ENCODE results near the gene TDRD10. TPM values are rescaled to one million over a fixed set of nuclear protein-coding genes. Genes with fewer than 3 reads are reported as not detected.
A peak's percentile ranks its signal among the peaks of the same experiment; 100 is the strongest.
"Not testable (repeated sequence)": the region's sequence is repeated elsewhere in the genome, so short reads cannot be mapped to it uniquely, and the experiment has no call there.

The TDRD10 gene
- polyA plus RNA-seq, 4 donors: 0.81 to 3.4 (median 1.6) TPM; not detected in 1

- DNase-seq (no peak), FAIRE-seq (no peak)
- Histone ChIP-seq H3K4me3 (ENCODE audit: low read depth in 1 of 3, low read length in 3 of 3) (no peak overlapping the region), H3K9me3 (ENCODE audit: control insufficient read depth in 2 of 2, insufficient read depth in 1 of 2, low read depth in 1 of 2, low read length in 1 of 2) (no peaks in the 10 kb centered on the region), H3K27me3 (ENCODE audit: control insufficient read depth in 3 of 3, insufficient read depth in 3 of 3, low read length in 3 of 3) (peaks cover 0 to 3% (median 0%) of the 10 kb centered on the region in 3 donors), H3K36me3 (ENCODE audit: control insufficient read depth in 3 of 3, insufficient read depth in 2 of 3, low read depth in 1 of 3, low read length in 3 of 3) (peaks cover 0 to 3% (median 0%) of the 10 kb centered on the region in 3 donors), H3K27ac (ENCODE audit: low read depth in 1 of 3, low read length in 2 of 3) (peak overlapping the region in 1 of 3 donors; percentile 48), H3K4me1 (ENCODE audit: control insufficient read depth in 3 of 3, insufficient read depth in 2 of 3, low read depth in 1 of 3, low read length in 2 of 3) (peaks cover 0 to 4% (median 0%) of the 10 kb centered on the region in 3 donors)
- WGBS, 3 donors: 69 to 86% (median 82%) methylated on average over 7 of the region's 7 CpGs
These were observed 16.0 kb upstream of the TDRD10 start for GRCh38 chr1:154485910-154486496.

DNA sequence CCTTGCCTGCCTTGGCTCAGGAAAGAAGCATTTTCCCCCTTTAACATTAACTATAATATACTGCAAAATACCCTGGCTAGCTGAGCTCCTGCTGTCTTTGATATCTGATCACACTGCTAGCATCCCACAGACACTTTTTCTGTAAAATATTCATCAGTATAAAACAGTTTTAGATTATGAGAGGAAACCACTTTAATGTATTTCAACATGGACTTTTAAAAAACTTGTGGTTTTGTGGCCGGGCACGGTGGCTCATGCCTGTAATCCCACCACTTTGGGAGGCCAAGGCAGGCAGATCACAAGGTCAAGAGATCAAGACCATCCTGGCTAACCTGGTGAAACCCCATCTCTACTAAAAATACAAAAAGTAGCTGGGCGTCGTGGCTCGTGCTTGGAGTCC lies 15.3 kb upstream of the TDRD10 start:
- DNase-seq; H3K27ac ChIP-seq (ENCODE audit: low read depth in 1 of 3, low read length in 2 of 3); FAIRE-seq; H3K9me3 ChIP-seq (ENCODE audit: control insufficient read depth in 2 of 2, insufficient read depth in 1 of 2, low read depth in 1 of 2, low read length in 1 of 2); H3K36me3 ChIP-seq (ENCODE audit: control insufficient read depth in 3 of 3, insufficient read depth in 2 of 3, low read depth in 1 of 3, low read length in 3 of 3); H3K4me1 ChIP-seq (ENCODE audit: control insufficient read depth in 3 of 3, insufficient read depth in 2 of 3, low read depth in 1 of 3, low read length in 2 of 3); H3K27me3 ChIP-seq (ENCODE audit: control insufficient read depth in 3 of 3, insufficient read depth in 3 of 3, low read length in 3 of 3); H3K4me3 ChIP-seq (ENCODE audit: low read depth in 1 of 3, low read length in 3 of 3): not testable (repeated sequence)
- 68 to 80% (median 69%) methylated on average over 5 of the region's 5 CpGs for WGBS, 3 donors

DNA sequence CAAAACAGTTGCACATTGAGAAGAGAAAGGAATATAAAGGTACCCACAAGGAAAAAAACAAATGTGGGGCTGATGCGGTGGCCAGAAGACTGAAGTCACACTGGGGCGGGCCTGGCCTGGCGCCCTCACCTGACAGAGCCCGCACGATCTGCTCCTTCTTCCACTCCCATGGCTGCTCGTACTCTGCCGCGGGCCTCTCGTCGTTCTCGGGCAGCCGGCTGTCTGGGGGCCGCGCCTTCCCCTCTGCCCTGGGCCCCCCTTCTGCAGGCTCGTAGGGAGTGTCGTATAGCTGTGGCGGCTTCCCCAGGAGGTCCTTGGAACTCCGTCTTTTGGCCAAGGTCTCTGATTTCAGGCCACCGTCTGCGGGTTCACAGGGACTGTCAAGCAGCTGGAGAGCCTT lies 13.1 kb upstream of the TDRD10 start:
- H3K36me3 ChIP-seq (ENCODE audit: control insufficient read depth in 3 of 3, insufficient read depth in 2 of 3, low read depth in 1 of 3, low read length in 3 of 3): peaks cover 0 to 3% (median 2%) of the 10 kb centered on the region in 3 donors
- no peak overlapping the region for H3K27ac ChIP-seq (ENCODE audit: low read depth in 1 of 3, low read length in 2 of 3)
- H3K9me3 ChIP-seq (ENCODE audit: control insufficient read depth in 2 of 2, insufficient read depth in 1 of 2, low read depth in 1 of 2, low read length in 1 of 2): no peaks in the 10 kb centered on the region
- WGBS, 3 donors: 59 to 69% (median 67%) methylated on average over 20 of the region's 20 CpGs
- H3K27me3 ChIP-seq (ENCODE audit: control insufficient read depth in 3 of 3, insufficient read depth in 3 of 3, low read length in 3 of 3): peaks cover 0 to 12% (median 0%) of the 10 kb centered on the region in 3 donors
- no peak overlapping the region for H3K4me3 ChIP-seq (ENCODE audit: low read depth in 1 of 3, low read length in 3 of 3)
- H3K4me1 ChIP-seq (ENCODE audit: control insufficient read depth in 3 of 3, insufficient read depth in 2 of 3, low read depth in 1 of 3, low read length in 2 of 3): peaks cover 0 to 4% (median 0%) of the 10 kb centered on the region in 3 donors
- DNase-seq (no peak), FAIRE-seq (no peak)

DNA sequence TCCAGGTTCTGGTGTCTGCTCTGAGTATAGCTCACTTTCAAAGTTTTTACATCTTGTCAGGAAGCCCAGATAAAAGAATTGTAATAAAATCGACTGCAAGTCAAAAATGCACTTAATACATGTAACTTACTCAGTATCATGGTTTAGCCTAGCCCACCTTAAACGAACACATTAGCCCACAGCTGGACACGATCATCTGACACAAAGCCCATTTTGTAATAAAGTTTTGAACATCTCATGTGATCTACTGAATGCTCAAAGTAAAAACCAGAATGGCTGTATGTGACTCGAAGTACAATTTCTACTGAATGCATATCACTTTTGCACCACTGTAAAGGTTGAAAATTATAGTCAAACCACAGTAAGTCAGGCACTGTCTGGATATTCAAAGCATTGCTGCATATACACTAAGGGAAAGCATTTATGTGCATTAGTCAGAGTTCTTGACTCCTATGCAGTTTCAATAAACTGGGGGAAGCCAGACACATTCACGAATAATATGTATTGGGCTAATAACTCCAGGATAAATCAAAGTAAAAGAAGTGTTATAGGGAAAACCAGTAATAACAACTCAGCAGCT lies 12.2 kb upstream of the TDRD10 start:
- no peak for FAIRE-seq
- H3K9me3 ChIP-seq (ENCODE audit: control insufficient read depth in 2 of 2, insufficient read depth in 1 of 2, low read depth in 1 of 2, low read length in 1 of 2): no peaks in the 10 kb centered on the region
- WGBS, 3 donors: 70 to 78% (median 72%) methylated on average over 5 of the region's 5 CpGs
- H3K36me3 ChIP-seq (ENCODE audit: control insufficient read depth in 3 of 3, insufficient read depth in 2 of 3, low read depth in 1 of 3, low read length in 3 of 3): peaks cover 0 to 3% (median 2%) of the 10 kb centered on the region in 3 donors
- DNase-seq: no peak
- H3K4me3 ChIP-seq (ENCODE audit: low read depth in 1 of 3, low read length in 3 of 3): no peak overlapping the region
- H3K27ac ChIP-seq (ENCODE audit: low read depth in 1 of 3, low read length in 2 of 3): no peak overlapping the region
- H3K4me1 ChIP-seq (ENCODE audit: control insufficient read depth in 3 of 3, insufficient read depth in 2 of 3, low read depth in 1 of 3, low read length in 2 of 3): peaks cover 0 to 4% (median 0%) of the 10 kb centered on the region in 3 donors
- peaks cover 0 to 12% (median 0%) of the 10 kb centered on the region in 3 donors for H3K27me3 ChIP-seq (ENCODE audit: control insufficient read depth in 3 of 3, insufficient read depth in 3 of 3, low read length in 3 of 3)

DNA sequence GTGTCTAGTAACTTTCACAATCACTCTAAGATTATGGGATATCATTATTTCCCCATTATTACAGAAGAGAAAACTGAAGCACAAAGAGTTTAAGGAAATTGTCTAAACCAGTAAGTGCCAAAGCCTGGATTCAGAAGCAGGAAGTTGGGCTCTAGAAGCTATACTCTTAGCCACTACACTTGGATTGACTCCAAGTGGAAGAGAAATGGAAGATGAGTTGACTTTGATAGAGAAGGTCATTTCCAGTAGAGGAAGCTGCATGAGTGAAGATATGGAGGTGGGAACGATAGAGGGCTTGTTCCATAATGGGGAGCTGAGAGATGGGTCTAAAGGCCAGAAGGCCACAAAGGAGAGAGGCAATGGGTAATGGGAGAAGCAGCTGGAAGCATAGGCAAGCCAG lies 11.7 kb upstream of the TDRD10 start:
- WGBS, 3 donors: 40 to 69% (median 43%) methylated on average over 1 of the region's 1 CpG
- FAIRE-seq (no peak), DNase-seq (no peak)
- Histone ChIP-seq H3K27ac (ENCODE audit: low read depth in 1 of 3, low read length in 2 of 3) (no peak overlapping the region), H3K27me3 (ENCODE audit: control insufficient read depth in 3 of 3, insufficient read depth in 3 of 3, low read length in 3 of 3) (peaks cover 0 to 12% (median 0%) of the 10 kb centered on the region in 3 donors), H3K4me3 (ENCODE audit: low read depth in 1 of 3, low read length in 3 of 3) (no peak overlapping the region), H3K36me3 (ENCODE audit: control insufficient read depth in 3 of 3, insufficient read depth in 2 of 3, low read depth in 1 of 3, low read length in 3 of 3) (peaks cover 0 to 3% (median 2%) of the 10 kb centered on the region in 3 donors), H3K4me1 (ENCODE audit: control insufficient read depth in 3 of 3, insufficient read depth in 2 of 3, low read depth in 1 of 3, low read length in 2 of 3) (peaks cover 0 to 4% (median 0%) of the 10 kb centered on the region in 3 donors), H3K9me3 (ENCODE audit: control insufficient read depth in 2 of 2, insufficient read depth in 1 of 2, low read depth in 1 of 2, low read length in 1 of 2) (no peaks in the 10 kb centered on the region)

DNA sequence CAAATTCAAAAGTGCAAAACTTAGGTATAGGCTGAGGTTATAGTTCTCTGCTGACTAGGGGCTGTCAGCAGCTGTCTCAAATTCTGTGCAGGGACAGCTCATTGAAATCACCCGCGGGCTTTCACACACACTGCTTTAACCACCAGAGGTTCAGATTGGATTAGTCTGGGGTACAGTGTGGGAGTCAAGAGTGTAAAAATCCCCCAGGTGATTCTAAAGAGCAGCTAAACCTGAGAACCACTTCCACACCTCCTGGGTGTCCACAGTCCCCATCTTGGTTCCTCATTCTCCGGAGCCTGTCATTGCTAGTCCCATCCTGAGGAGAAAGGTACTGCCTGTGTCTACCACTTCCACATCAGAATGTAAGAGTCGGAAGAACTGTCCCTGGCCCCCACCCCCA lies 9.9 kb upstream of the TDRD10 start:
- FAIRE-seq: no peak

DNA sequence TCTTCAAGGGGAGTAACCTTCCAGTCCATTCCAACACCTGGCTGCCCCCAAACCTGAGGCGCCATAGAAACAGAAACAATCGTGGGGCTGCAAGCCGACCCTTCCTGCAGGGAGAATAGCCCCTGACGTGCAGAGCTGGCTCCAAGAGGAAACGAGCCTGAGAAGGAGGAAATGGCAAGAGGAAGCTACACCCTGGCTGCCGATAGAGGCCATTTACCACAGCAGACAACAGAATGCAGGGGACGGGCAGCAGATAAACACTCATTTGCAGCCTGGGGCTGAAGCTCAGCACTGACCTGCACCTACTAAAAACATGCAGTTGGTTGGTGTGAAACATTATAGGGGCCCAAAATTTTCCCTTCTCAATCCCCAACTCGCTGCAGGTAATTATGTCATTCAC lies 8.7 kb upstream of the TDRD10 start:
- Histone ChIP-seq H3K9me3 (ENCODE audit: control insufficient read depth in 2 of 2, insufficient read depth in 1 of 2, low read depth in 1 of 2, low read length in 1 of 2) (no peaks in the 10 kb centered on the region), H3K36me3 (ENCODE audit: control insufficient read depth in 3 of 3, insufficient read depth in 2 of 3, low read depth in 1 of 3, low read length in 3 of 3) (peaks cover 0 to 3% (median 2%) of the 10 kb centered on the region in 3 donors), H3K4me3 (ENCODE audit: low read depth in 1 of 3, low read length in 3 of 3) (no peak overlapping the region), H3K4me1 (ENCODE audit: control insufficient read depth in 3 of 3, insufficient read depth in 2 of 3, low read depth in 1 of 3, low read length in 2 of 3) (peaks cover 0 to 7% (median 0%) of the 10 kb centered on the region in 3 donors), H3K27me3 (ENCODE audit: control insufficient read depth in 3 of 3, insufficient read depth in 3 of 3, low read length in 3 of 3) (peaks cover 0 to 12% (median 0%) of the 10 kb centered on the region in 3 donors), H3K27ac (ENCODE audit: low read depth in 1 of 3, low read length in 2 of 3) (peak overlapping the region in 1 of 3 donors; percentile 11)
- no peak for FAIRE-seq
- 35 to 61% (median 44%) methylated on average over 8 of the region's 8 CpGs for WGBS, 3 donors
- no peak for DNase-seq

More for the DNA sequence above, 9.9 kb upstream of the TDRD10 start:
- Histone ChIP-seq H3K9me3 (ENCODE audit: control insufficient read depth in 2 of 2, insufficient read depth in 1 of 2, low read depth in 1 of 2, low read length in 1 of 2) (no peaks in the 10 kb centered on the region), H3K27me3 (ENCODE audit: control insufficient read depth in 3 of 3, insufficient read depth in 3 of 3, low read length in 3 of 3) (peaks cover 0 to 12% (median 0%) of the 10 kb centered on the region in 3 donors), H3K4me1 (ENCODE audit: control insufficient read depth in 3 of 3, insufficient read depth in 2 of 3, low read depth in 1 of 3, low read length in 2 of 3) (peaks cover 0 to 7% (median 0%) of the 10 kb centered on the region in 3 donors), H3K27ac (ENCODE audit: low read depth in 1 of 3, low read length in 2 of 3) (peak overlapping the region in 1 of 3 donors; percentile 66), H3K36me3 (ENCODE audit: control insufficient read depth in 3 of 3, insufficient read depth in 2 of 3, low read depth in 1 of 3, low read length in 3 of 3) (peaks cover 0 to 3% (median 2%) of the 10 kb centered on the region in 3 donors), H3K4me3 (ENCODE audit: low read depth in 1 of 3, low read length in 3 of 3) (no peak overlapping the region)
- DNase-seq: no peak
- WGBS, 3 donors: 65 to 87% (median 87%) methylated on average over 4 of the region's 4 CpGs

- no peaks in the 10 kb centered on the region for H3K9me3 ChIP-seq (ENCODE audit: control insufficient read depth in 2 of 2, insufficient read depth in 1 of 2, low read depth in 1 of 2, low read length in 1 of 2)
- DNase-seq: no peak
- H3K4me3 ChIP-seq (ENCODE audit: low read depth in 1 of 3, low read length in 3 of 3): no peak overlapping the region
- H3K4me1 ChIP-seq (ENCODE audit: control insufficient read depth in 3 of 3, insufficient read depth in 2 of 3, low read depth in 1 of 3, low read length in 2 of 3): peaks cover 0 to 3% (median 0%) of the 10 kb centered on the region in 3 donors
- no peak overlapping the region for H3K27ac ChIP-seq (ENCODE audit: low read depth in 1 of 3, low read length in 2 of 3)
- H3K36me3 ChIP-seq (ENCODE audit: control insufficient read depth in 3 of 3, insufficient read depth in 2 of 3, low read depth in 1 of 3, low read length in 3 of 3): peaks cover 0 to 2% (median 0%) of the 10 kb centered on the region in 3 donors
- 77 to 88% (median 86%) methylated on average over 8 of the region's 8 CpGs for WGBS, 3 donors
- no peak for FAIRE-seq
- H3K27me3 ChIP-seq (ENCODE audit: control insufficient read depth in 3 of 3, insufficient read depth in 3 of 3, low read length in 3 of 3): peaks cover 0 to 31% (median 2%) of the 10 kb centered on the region in 3 donors
These were observed 6.3 kb upstream of the TDRD10 start for GRCh38 chr1:154495496-154496273.
